ENCODE results near the gene EEF2KMT. TPM values are rescaled to one million over a fixed set of nuclear protein-coding genes. Genes with fewer than 3 reads are reported as not detected.
"Not testable (repeated sequence)": the region's sequence is repeated elsewhere in the genome, so short reads cannot be mapped to it uniquely, and the experiment has no call there.

The EEF2KMT gene
- 1 to 10 TPM; 4.6 to 6.9 (median 5.6) TPM for total RNA-seq
- 4.4 TPM for polyA plus RNA-seq
- long read RNA-seq, donor 1, transcript EEF2KMT-202 (7 exons, 2,268 nt), result minor isoform, 11 of 35 reads
- long read RNA-seq, donor 1, transcript EEF2KMT-201 (8 exons, 2,390 nt), result major isoform, 16 of 35 reads
- long read RNA-seq, donor 1, partial matches to known transcripts, result 1 of 35 reads
- long read RNA-seq, donor 1, other reads (novel, unspliced or antisense), result 6 of 35 reads
- long read RNA-seq, donor 2, transcript EEF2KMT-201 (8 exons, 2,390 nt), result major isoform, 5 of 11 reads
- long read RNA-seq, donor 2, partial matches to known transcripts, result 0 of 11 reads
- long read RNA-seq, donor 2, other reads (novel, unspliced or antisense), result 3 of 11 reads
- long read RNA-seq, donor 3, transcript EEF2KMT-201 (8 exons, 2,390 nt), result major isoform, 27 of 57 reads
- long read RNA-seq, donor 3, transcript EEF2KMT-202 (7 exons, 2,268 nt), result minor isoform, 12 of 57 reads
- long read RNA-seq, donor 3, partial matches to known transcripts, result 4 of 57 reads
- long read RNA-seq, donor 3, other reads (novel, unspliced or antisense), result 13 of 57 reads
- long read RNA-seq, donor 4, transcript EEF2KMT-201 (8 exons, 2,390 nt), result major isoform, 8 of 17 reads
- long read RNA-seq, donor 4, transcript EEF2KMT-202 (7 exons, 2,268 nt), result minor isoform, 5 of 17 reads
- long read RNA-seq, donor 4, partial matches to known transcripts, result 0 of 17 reads
- long read RNA-seq, donor 4, other reads (novel, unspliced or antisense), result 3 of 17 reads

DNA sequence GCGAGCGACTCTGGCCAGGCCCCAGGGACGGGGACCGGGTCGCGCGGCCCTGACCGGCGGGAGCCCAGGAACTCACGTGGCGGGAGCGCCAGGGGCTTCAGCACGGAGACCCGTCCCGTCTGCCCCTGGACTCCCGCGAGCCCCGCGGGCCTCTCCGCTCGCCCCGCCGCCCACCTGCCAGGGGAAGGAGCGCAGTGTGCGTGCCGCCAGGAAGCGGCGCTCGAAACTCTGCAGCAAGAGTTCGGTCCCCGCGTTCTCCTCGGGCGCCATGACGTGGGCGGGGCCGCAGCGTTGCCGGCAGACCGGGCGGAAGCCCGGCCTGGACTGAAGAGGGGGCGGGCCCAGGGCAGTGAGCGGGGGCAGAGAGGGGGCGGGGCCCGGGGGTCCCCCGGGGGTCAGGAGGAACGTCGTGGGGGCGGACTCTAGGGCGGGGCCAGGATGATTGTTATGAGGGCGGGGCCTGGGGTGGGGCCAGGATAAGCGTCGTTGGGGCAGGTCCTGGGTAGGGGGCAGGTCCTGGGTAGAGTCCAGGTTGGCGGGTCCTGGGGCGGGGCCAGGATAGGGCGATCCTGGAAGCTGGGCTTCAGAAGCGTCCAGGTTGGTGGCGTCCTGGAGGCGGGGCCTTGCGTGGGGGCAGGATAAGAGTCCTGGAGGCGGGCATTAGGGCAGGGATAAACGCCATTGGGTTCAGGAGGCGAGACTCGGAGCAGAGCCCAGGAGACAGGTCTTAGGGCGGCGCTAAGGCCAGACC is at the start of gene EEF2KMT:
Gene EEF2KMT (minus strand): TSS at position 326 of the 751 bp plus-strand sequence. CDS start 56 bp downstream, at position 270.
- ATAC-seq (peak; percentile 100), DNase-seq (peak; percentile 100)
- H3K27me3 ChIP-seq (ENCODE audit: control insufficient read depth, insufficient read depth); H3K9me3 ChIP-seq (ENCODE audit: control insufficient read depth, low read length); intact Hi-C loops (cut with DNase I); H3K4me1 ChIP-seq (ENCODE audit: control insufficient read depth, insufficient read depth, low read length): not testable (repeated sequence)
- H3K27ac ChIP-seq (ENCODE audit: low read length), result peak within 1 kb of the TSS; percentile 60
- peak within 1 kb of the TSS; percentile 93 for H3K4me3 ChIP-seq (ENCODE audit: low read length)
- WGBS, result under 1% methylated on average over 67 of the region's 67 CpGs

DNA sequence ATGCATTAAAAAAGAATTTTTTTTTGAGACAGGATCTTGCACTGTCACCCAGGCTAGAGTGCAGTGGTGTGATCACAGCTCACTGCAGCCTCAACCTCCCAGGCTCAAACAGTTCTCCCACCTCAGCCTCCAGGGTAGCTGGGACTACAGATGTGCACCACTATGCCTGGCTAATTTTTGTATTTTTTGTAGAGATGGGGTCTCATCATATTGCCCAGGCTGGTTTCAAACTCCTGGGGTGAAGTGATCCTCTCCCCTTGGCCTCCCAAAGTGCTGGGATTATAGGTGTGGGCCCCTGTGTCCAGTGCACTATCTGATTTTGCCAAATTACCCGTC is 47.0 kb upstream of the EEF2KMT start:
- H3K4me3 ChIP-seq (ENCODE audit: low read length); H3K9me3 ChIP-seq (ENCODE audit: control insufficient read depth, low read length); H3K27ac ChIP-seq (ENCODE audit: low read length); ATAC-seq; DNase-seq; H3K27me3 ChIP-seq (ENCODE audit: control insufficient read depth, insufficient read depth); intact Hi-C loops (cut with DNase I); H3K4me1 ChIP-seq (ENCODE audit: control insufficient read depth, insufficient read depth, low read length): not testable (repeated sequence)
- 67% methylated on average over 1 of the region's 1 CpG for WGBS

- intact Hi-C loops (cut with DNase I), result no loop called here
- WGBS, result 82% methylated on average over 7 of the region's 7 CpGs
- Histone ChIP-seq H3K4me1 (ENCODE audit: control insufficient read depth, insufficient read depth, low read length) (no peaks in the 10 kb centered on the region), H3K27ac (ENCODE audit: low read length) (no peak overlapping the region), H3K9me3 (ENCODE audit: control insufficient read depth, low read length) (no peaks in the 10 kb centered on the region), H3K27me3 (ENCODE audit: control insufficient read depth, insufficient read depth) (no peaks in the 10 kb centered on the region), H3K4me3 (ENCODE audit: low read length) (no peak overlapping the region)
- no peak for DNase-seq
- ATAC-seq, result no peak
These were observed 46.4 kb upstream of the EEF2KMT start for GRCh38 chr16:5143761-5144620.

DNA sequence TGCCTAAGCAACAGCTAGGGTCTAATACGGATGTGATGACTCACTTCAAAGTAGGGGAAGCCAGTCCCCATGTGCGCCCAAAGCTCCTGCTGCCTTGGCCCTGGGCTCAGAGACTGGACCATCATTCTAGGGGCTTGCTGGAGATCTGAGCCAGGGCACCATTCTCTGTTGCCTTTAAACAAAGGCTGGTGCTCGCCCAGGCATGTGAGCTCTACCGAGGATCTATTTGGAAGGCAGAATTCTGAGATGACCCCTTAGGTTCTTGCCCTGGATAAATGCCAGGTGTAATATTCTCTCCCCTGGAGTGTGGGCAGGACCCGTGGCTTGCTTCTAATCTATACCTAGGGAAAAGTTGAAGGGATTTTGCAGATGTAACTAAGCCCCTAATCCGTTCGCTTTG is 42.6 kb upstream of the EEF2KMT start:
- H3K9me3 ChIP-seq (ENCODE audit: control insufficient read depth, low read length); ATAC-seq; H3K4me1 ChIP-seq (ENCODE audit: control insufficient read depth, insufficient read depth, low read length); H3K27me3 ChIP-seq (ENCODE audit: control insufficient read depth, insufficient read depth); H3K4me3 ChIP-seq (ENCODE audit: low read length); DNase-seq; intact Hi-C loops (cut with DNase I); H3K27ac ChIP-seq (ENCODE audit: low read length): not testable (repeated sequence)
- WGBS, result 55% methylated on average over 7 of the region's 7 CpGs

DNA sequence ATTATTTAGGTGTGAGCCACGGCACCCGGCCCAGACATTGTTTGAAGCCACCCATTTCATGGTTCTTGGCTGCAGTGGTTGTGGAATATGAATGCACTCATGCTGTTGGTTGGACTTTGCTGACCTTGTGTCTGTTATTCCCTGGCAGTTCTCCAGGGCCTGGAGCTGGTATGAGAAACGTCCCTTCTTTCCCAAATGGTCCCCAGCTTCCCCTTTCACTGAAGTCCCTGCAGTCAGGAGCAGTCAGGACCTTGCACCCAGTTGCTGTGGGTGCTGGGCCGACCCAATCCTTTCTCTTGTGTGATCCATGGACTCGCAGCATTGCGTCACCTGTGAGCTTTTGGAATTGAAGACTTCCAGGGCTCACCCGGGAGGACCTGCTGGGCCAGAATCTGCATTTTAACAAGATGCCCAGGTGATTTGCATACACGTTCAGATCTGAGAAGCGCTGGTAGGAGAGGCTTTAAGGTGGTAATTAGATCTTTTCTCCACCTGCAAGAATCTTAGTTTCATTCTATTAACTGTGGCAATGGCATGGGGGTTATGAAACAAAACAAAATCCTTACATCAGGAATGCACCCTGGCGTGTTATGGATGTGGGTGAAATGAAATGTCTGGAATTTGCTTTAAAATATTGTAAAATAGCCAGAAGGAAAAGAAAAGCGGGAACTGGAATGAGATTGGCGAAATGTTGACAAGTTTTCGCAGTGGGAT is 37.3 kb upstream of the EEF2KMT start:
- ATAC-seq; H3K9me3 ChIP-seq (ENCODE audit: control insufficient read depth, low read length); H3K27me3 ChIP-seq (ENCODE audit: control insufficient read depth, insufficient read depth); H3K4me1 ChIP-seq (ENCODE audit: control insufficient read depth, insufficient read depth, low read length); intact Hi-C loops (cut with DNase I); H3K4me3 ChIP-seq (ENCODE audit: low read length); H3K27ac ChIP-seq (ENCODE audit: low read length): not testable (repeated sequence)
- DNase-seq, result peak in 1 of 3 donors; percentile 23
- 35% methylated on average over 13 of the region's 13 CpGs for WGBS

DNA sequence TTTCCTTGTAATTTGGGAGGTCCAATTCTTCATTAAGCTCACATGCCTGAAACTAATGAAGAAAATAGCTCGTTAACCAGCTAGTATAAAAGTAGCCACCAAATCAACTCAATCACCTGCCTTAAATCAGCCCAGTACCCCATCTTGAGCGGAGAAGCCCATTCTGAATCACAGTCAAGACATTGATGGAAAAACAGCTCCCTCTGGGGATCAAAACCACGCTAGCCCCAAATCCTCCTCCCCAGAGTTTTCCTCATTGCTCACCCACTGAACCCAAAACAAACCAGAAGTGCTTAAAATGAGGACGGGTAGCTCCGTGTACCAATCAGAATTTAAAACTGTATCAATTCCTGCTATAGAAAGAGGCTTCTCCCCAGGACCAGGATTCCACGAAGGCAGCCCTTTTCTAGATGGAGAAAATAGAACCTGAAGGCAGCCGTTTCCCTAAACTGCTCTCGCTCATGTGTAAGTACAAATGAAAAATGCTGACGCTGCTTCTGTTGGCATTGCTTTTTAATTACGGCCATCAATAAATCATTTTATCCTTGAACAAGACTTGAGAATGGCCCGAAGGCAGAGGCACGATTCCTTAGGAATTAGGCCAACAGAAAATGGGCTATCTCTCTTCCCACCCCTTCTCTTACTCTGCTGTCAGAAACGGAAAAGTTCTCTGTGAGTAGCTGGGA is 35.5 kb upstream of the EEF2KMT start:
- H3K9me3 ChIP-seq (ENCODE audit: control insufficient read depth, low read length); DNase-seq; H3K27ac ChIP-seq (ENCODE audit: low read length); H3K27me3 ChIP-seq (ENCODE audit: control insufficient read depth, insufficient read depth); intact Hi-C loops (cut with DNase I); H3K4me3 ChIP-seq (ENCODE audit: low read length); H3K4me1 ChIP-seq (ENCODE audit: control insufficient read depth, insufficient read depth, low read length); ATAC-seq: not testable (repeated sequence)
- 45% methylated on average over 13 of the region's 13 CpGs for WGBS

DNA sequence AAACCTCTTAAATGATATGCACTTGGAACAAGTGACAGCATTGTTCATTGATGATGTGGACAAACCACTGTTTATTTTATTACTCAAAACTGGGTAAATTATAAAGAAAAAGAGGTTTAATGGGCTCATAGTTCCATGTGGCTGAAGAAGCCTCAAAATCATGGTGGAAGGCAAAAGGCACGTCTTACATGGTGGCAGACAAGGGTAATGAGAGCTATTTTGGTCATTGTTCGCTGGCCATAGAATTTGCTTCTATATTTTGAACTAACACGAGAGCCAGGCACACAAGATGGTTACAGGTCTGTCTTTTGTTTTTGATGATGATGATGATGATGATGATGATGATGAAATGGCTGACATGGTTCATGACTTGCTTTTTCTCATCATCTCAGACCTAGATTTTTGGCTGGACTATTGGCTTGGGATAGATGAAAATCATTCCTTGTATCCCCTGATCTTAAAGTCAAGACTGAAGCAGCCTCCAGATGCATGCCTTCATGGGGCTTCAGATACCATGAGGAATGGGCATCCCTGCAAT is 33.9 kb upstream of the EEF2KMT start:
- DNase-seq; intact Hi-C loops (cut with DNase I); H3K4me3 ChIP-seq (ENCODE audit: low read length); H3K9me3 ChIP-seq (ENCODE audit: control insufficient read depth, low read length); H3K27ac ChIP-seq (ENCODE audit: low read length); H3K4me1 ChIP-seq (ENCODE audit: control insufficient read depth, insufficient read depth, low read length); H3K27me3 ChIP-seq (ENCODE audit: control insufficient read depth, insufficient read depth); ATAC-seq: not testable (repeated sequence)
- WGBS, result 82% methylated on average over 3 of the region's 3 CpGs

- DNase-seq, result peak; percentile 67 to 88 (median 85)
- ATAC-seq; H3K4me3 ChIP-seq (ENCODE audit: low read length); H3K27ac ChIP-seq (ENCODE audit: low read length); H3K27me3 ChIP-seq (ENCODE audit: control insufficient read depth, insufficient read depth); H3K4me1 ChIP-seq (ENCODE audit: control insufficient read depth, insufficient read depth, low read length); intact Hi-C loops (cut with DNase I); H3K9me3 ChIP-seq (ENCODE audit: control insufficient read depth, low read length): not testable (repeated sequence)
- WGBS, result 13% methylated on average over 20 of the region's 20 CpGs
These were observed 19.9 kb upstream of the EEF2KMT start for GRCh38 chr16:5117300-5118087.

DNA sequence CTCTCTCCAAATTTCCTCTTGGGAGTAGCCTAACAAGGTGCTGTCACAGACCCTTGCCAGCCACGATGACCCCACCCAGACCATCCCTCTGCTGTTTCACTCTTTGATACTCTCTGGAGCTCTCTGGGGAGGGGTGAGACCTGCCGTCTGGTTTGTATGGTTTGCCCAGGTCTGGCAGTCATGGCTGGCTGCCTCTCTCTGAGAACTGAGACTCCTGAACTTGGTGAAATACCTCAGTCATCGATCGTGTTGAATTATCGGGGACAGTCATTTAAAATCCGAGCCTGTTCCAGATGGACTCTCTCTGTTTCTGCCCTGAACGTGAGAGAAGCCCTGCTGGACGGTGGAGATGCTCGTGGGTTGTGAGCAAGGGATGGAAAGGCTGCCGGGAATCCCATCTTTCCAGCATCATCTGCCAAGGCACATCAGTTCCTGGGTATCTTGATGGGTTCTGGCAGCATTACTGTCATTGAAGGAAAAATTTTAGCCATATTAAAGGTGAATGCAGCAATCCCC is 19.2 kb upstream of the EEF2KMT start:
- H3K4me1 ChIP-seq (ENCODE audit: control insufficient read depth, insufficient read depth, low read length); intact Hi-C loops (cut with DNase I); H3K9me3 ChIP-seq (ENCODE audit: control insufficient read depth, low read length); H3K4me3 ChIP-seq (ENCODE audit: low read length); ATAC-seq; H3K27me3 ChIP-seq (ENCODE audit: control insufficient read depth, insufficient read depth); H3K27ac ChIP-seq (ENCODE audit: low read length): not testable (repeated sequence)
- peak in 1 of 3 donors; percentile 24 for DNase-seq
- WGBS, result 31% methylated on average over 10 of the region's 10 CpGs

Data from right cardiac atrium (tissue), 5 donors.